ENCODE data around the gene NMRK1. TPM values are rescaled to one million over a fixed set of nuclear protein-coding genes. Genes with fewer than 3 reads are reported as not detected.
A peak's percentile ranks its signal among the peaks of the same experiment; 100 is the strongest.

Gene NMRK1
- total RNA-seq, 4 donors from 2014 or later: 1.3 to 32.5 (median 15.6) TPM

DNA sequence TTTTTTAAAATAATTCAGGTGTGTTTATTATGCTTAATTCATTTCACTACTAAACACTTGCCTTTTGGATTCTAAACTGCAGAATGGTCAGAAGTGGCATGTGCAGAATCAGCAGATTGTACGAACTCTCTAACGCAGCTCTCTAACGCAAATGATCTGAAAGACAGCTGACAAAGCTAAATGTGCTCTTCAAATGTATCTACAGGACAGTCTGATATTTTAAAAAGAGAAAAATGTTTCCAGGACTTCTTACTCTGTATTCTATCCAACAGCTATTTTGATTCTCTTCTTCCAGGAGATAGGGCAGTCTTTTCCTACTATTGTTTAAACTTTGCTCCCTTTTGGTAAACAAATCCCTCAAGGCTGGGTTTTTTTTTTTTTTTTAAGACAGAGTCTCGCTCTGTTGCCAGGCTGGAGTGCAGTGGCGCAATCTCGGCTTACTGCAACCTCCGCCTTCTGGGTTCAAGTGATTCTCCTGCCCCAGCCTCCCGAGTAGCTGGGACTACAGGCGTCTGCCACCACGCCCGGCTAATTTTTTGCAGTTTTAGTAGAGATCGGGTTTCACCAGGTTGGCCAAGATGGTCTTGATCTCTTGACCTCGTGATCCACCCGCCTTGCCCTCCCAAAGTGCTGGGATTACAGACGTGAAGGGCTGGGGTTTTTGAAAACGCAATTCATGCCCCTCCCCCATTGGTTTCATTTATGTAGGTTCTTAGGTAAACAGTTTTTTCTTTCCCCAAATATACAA is 1.2 kb downstream of the NMRK1 start:
- Histone ChIP-seq H3K9me3 (no peaks in the 10 kb centered on the region), H3K36me3 (no peaks in the 10 kb centered on the region), H3K27me3 (no peaks in the 10 kb centered on the region), H3K4me3 (peak overlapping the region; percentile 90 to 96), H3K27ac (peak overlapping the region; percentile 93 to 96), H3K4me1 (peaks cover 0 to 9% of the 10 kb centered on the region in 2 donors)
- intact Hi-C loops (cut with DNase I; ENCODE audit: low total_unique reads): loop anchor here (10.0 kb wide), 1 partner anchor 132 kb away; the partner anchor contains the start of gene C9orf40
- TF ChIP-seq, protein P1, sequence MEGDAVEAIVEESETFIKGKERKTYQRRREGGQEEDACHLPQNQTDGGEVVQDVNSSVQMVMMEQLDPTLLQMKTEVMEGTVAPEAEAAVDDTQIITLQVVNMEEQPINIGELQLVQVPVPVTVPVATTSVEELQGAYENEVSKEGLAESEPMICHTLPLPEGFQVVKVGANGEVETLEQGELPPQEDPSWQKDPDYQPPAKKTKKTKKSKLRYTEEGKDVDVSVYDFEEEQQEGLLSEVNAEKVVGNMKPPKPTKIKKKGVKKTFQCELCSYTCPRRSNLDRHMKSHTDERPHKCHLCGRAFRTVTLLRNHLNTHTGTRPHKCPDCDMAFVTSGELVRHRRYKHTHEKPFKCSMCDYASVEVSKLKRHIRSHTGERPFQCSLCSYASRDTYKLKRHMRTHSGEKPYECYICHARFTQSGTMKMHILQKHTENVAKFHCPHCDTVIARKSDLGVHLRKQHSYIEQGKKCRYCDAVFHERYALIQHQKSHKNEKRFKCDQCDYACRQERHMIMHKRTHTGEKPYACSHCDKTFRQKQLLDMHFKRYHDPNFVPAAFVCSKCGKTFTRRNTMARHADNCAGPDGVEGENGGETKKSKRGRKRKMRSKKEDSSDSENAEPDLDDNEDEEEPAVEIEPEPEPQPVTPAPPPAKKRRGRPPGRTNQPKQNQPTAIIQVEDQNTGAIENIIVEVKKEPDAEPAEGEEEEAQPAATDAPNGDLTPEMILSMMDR (IDR thresholded peaks at IDR 0.05): no peak
- TF ChIP-seq POLR2A (IDR thresholded peaks at IDR 0.05): no peak
- peak; percentile 26 to 32 for DNase-seq

DNA sequence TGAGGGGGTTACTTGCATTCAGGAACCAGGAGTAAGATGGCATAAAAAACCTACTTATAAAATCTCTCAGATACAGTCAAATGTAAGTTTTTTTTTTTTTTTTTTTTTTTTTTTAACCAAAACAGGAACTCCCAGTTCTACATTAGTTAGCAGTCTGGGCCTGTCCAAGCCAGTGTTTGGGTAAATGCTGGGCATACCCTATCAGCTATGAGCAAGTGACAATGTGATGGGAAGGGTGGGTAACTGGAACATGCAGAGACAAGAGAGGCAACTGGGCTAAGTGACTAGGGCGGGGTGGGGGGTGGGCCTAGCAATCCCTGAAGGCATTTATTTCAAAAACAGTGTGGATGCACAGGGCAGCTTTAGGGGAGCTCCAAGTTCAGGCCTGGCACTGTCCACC is 2.3 kb downstream of the NMRK1 start:
- TF ChIP-seq, protein P1 (IDR thresholded peaks at IDR 0.05): no peak
- TF ChIP-seq POLR2A (IDR thresholded peaks at IDR 0.05): no peak
- Histone ChIP-seq H3K9me3 (no peaks in the 10 kb centered on the region), H3K27ac (no peak overlapping the region), H3K27me3 (no peaks in the 10 kb centered on the region), H3K4me1 (peaks cover 0 to 9% of the 10 kb centered on the region in 2 donors), H3K36me3 (no peaks in the 10 kb centered on the region), H3K4me3 (no peak overlapping the region)
- no peak for DNase-seq
- intact Hi-C loops (cut with DNase I; ENCODE audit: low total_unique reads): loop anchor here (10.0 kb wide), 1 partner anchor 131 kb away; the partner anchor contains the start of gene C9orf40

DNA sequence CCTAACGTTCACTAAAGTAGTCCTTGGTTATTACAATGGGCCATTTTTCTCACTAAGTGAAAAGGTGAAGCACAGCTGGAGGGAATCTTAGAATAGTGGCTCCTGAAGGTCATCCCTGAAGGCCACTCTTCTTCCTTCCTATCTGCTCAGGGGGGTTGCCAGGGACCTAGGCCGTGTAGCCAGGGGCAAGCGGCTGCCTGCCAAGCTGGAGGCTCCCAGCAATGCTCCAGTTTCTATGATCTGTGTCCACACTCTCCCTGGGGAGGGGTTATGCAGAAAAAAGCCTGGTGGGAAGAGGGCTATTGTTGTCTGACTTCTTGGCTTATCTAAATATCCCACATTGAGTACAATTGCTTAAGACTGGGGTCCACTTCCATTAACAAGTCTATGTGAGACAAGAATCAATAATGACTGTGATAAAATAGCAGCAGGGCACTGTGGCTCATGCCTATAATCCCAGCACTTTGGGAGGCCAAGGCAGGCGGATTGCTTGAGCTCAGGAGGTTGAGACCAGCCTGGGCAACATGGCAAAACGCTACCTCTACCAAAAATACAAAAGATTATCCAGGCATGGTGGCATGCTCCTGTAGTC is 3.8 kb downstream of the NMRK1 start:
- peaks cover 0 to 5% of the 10 kb centered on the region in 2 donors for H3K4me1 ChIP-seq
- H3K9me3 ChIP-seq: no peaks in the 10 kb centered on the region
- no peak overlapping the region for H3K4me3 ChIP-seq
- H3K36me3 ChIP-seq: no peaks in the 10 kb centered on the region
- intact Hi-C loops (cut with DNase I; ENCODE audit: low total_unique reads): loop anchor here (10.0 kb wide), 1 partner anchor 129 kb away; the partner anchor contains the start of gene C9orf40
- H3K27me3 ChIP-seq: no peaks in the 10 kb centered on the region
- TF ChIP-seq, protein P1 (IDR thresholded peaks at IDR 0.05): no peak
- TF ChIP-seq POLR2A (IDR thresholded peaks at IDR 0.05): no peak
- no peak for DNase-seq
- no peak overlapping the region for H3K27ac ChIP-seq

DNA sequence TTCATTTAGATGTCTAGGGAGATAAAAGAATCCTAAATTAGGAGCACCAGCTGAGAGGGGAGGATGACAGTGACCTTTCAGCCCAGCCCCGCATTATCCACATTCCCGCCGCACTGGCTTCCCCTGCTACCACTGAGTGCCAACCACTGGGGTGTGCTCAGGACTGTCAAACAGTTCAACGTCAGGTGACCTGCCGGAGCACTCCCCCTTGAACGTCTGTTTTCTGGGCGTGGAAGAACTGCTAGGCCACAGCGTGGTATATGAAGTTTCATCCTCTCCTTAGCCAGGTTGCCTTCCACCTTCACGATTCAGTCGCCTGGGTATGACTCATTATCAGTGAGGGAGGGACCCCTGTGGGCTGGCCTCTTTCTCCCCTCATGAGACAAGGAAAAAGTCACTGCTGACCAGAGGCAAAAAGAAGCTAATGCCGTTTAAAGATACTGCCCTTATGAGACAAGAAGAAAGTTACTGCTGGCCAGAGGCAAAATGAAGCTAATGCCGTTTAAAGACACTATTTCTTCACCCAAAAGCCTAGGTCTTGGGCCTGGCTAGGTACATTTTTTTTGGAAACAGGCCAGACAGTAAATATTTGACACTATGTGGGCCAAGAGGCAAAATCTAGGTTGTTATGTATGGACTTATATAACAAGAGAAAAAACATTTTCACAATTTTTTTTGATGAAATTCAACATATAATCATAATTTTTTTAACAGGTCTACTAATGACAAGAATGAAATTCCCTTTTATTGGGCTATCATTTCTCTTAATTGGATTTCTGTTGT is 4.6 kb downstream of the NMRK1 start:
- H3K27ac ChIP-seq: no peak overlapping the region
- TF ChIP-seq, protein P1 (IDR thresholded peaks at IDR 0.05): no peak
- TF ChIP-seq POLR2A (IDR thresholded peaks at IDR 0.05): no peak
- no peak for DNase-seq

More for the DNA sequence above, 4.6 kb downstream of the NMRK1 start:
- H3K36me3 ChIP-seq: no peaks in the 10 kb centered on the region
- H3K27me3 ChIP-seq: no peaks in the 10 kb centered on the region
- intact Hi-C loops (cut with DNase I; ENCODE audit: low total_unique reads): loop anchor here (10.0 kb wide), 1 partner anchor 129 kb away; the partner anchor contains the start of gene C9orf40
- no peaks in the 10 kb centered on the region for H3K9me3 ChIP-seq
- no peak overlapping the region for H3K4me3 ChIP-seq
- H3K4me1 ChIP-seq: peaks cover 0 to 5% of the 10 kb centered on the region in 2 donors

Data from uterus (tissue), 4 donors.